ENCODE data around the gene PGLYRP1. TPM values are rescaled to one million over a fixed set of nuclear protein-coding genes. Genes with fewer than 3 reads are reported as not detected.

The PGLYRP1 gene
- total RNA-seq, 1 experiment from 2014 or later, result not detected

DNA sequence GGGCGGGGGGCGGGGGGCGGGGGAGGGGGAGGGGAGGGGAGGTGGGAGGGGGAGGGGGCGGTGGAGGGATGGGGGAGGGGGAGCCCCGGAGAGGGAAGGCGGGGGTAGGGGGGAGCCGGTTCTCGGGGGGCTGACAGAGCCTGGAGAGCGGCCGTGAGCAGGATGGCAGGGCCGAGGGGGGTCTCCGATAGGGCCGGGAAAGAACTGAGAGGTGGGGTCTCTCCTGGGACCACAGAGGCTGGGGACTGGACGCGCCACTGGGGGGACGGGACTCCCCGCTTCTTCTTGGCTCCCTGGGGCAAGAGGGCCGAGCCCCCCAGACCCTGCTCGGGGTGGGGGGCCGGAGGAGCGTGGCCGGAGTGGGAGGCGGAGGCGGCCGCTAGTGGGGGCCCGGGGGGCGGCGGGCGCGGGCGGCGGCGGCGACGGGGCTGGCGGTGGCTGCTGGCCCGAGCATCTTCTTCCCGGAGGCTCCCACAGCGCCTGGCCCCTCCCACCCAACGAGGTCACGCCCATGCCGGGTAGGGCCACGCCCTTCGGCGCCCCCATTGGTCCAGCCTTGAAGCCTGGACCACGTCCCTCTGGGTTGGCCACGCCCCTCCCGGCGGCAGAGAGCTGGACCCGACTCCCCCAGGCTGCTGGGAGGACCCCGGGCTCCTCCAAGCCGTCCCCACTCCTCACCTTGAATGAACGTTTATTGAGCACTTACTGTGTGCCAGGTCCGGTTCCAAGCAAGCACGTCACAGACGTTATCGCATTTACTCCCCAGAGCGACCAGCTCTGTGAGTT, 49.1 kb downstream of the PGLYRP1 start, which contains the start of gene NOVA2:
Gene NOVA2, minus strand, starts transcription at position 313 of the 786 bp plus-strand sequence. CDS start 514 bp downstream, outside the sequence.
- TF ChIP-seq, protein P1, sequence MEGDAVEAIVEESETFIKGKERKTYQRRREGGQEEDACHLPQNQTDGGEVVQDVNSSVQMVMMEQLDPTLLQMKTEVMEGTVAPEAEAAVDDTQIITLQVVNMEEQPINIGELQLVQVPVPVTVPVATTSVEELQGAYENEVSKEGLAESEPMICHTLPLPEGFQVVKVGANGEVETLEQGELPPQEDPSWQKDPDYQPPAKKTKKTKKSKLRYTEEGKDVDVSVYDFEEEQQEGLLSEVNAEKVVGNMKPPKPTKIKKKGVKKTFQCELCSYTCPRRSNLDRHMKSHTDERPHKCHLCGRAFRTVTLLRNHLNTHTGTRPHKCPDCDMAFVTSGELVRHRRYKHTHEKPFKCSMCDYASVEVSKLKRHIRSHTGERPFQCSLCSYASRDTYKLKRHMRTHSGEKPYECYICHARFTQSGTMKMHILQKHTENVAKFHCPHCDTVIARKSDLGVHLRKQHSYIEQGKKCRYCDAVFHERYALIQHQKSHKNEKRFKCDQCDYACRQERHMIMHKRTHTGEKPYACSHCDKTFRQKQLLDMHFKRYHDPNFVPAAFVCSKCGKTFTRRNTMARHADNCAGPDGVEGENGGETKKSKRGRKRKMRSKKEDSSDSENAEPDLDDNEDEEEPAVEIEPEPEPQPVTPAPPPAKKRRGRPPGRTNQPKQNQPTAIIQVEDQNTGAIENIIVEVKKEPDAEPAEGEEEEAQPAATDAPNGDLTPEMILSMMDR (conservative IDR thresholded peaks at IDR 0.05), result no peak
- no peak for TF ChIP-seq EZH2 (IDR thresholded peaks at IDR 0.05; ENCODE audit: low read depth)
- Histone ChIP-seq H3K9me2 (ENCODE audit: insufficient read depth) (no peaks in the 10 kb centered on the region), H3K36me3 (ENCODE audit: low read depth) (no peaks in the 10 kb centered on the region), H3K27me3 (ENCODE audit: insufficient read depth, low read depth) (peaks cover 88% of the 10 kb centered on the region), H3K4me1 (replicated peaks; ENCODE audit: insufficient read depth) (no peaks in the 10 kb centered on the region), H3K9me3 (ENCODE audit: insufficient read depth, low read depth) (no peaks in the 10 kb centered on the region), H3F3A (ENCODE audit: insufficient read depth, low read depth) (peaks cover 21% of the 10 kb centered on the region), H3K27ac (no peak within 1 kb of the TSS), H3K79me2 (ENCODE audit: low read depth) (no peaks in the 10 kb centered on the region), H2AFZ (no peak within 1 kb of the TSS), H4K20me1 (ENCODE audit: insufficient read depth) (no peaks in the 10 kb centered on the region), H3K4me2 (peak within 1 kb of the TSS; percentile 44; the same call in 1 of the 2 replicates), H3K4me3 (no peak within 1 kb of the TSS; the same call in 1 of the 2 replicates)
- peak; percentile 39 to 56 for DNase-seq
- intact Hi-C loops (cut with micrococcal nuclease; ENCODE audit: unreplicated experiment), result no loop called here
- no TSS peak for BruUV-seq (replicated peaks)
- CTCF ChIA-PET, result no interaction called here
- POLR2A ChIA-PET (ENCODE audit: unreplicated experiment), result interaction anchor here (0.6 kb wide), 1 partner anchor 155 kb away, joined by 6 read pairs; no protein-coding TSS in a partner anchor

DNA sequence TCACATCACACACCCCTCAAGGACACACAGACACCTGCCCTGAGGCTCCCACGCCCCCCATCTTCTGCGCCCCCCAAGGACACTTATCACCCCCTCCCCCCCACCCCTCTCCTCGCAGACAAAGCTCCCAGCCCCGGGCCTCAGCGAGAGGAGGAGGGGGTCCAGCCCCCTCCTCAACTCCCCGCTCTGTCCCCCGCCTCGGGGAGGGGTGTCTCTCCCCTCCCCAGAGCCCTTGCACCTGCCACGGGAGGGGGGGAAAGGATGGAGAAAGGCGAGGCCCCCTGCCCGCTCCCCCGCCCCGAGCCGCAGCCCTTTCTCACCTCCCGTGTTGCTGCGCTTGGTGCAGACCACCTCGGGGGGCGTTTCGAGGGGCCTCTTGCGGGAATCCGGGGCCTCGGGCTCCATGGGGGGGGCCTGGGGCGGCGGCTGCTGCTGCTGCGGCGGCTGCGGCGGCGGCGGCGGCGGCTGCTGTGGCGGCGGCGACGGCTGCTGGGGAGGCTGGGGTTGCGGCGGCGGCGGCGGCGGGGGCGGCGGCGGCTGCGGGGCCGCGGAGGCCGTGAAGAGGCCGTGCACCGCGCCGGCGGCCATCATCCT, 49.8 kb downstream of the PGLYRP1 start:
- Histone ChIP-seq H3K4me3 (no peak overlapping the region), H2AFZ (no peak overlapping the region), H3K4me1 (replicated peaks; ENCODE audit: insufficient read depth) (no peaks in the 10 kb centered on the region), H3K79me2 (ENCODE audit: low read depth) (no peaks in the 10 kb centered on the region), H3F3A (ENCODE audit: insufficient read depth, low read depth) (peaks cover 21% of the 10 kb centered on the region), H3K9me3 (ENCODE audit: insufficient read depth, low read depth) (no peaks in the 10 kb centered on the region), H3K4me2 (no peak overlapping the region), H3K9me2 (ENCODE audit: insufficient read depth) (no peaks in the 10 kb centered on the region), H3K27ac (no peak overlapping the region), H4K20me1 (ENCODE audit: insufficient read depth) (no peaks in the 10 kb centered on the region), H3K36me3 (ENCODE audit: low read depth) (no peaks in the 10 kb centered on the region), H3K27me3 (ENCODE audit: insufficient read depth, low read depth) (peaks cover 88% of the 10 kb centered on the region)
- DNase-seq, result no peak
- CTCF ChIA-PET, result no interaction called here
- intact Hi-C loops (cut with micrococcal nuclease; ENCODE audit: unreplicated experiment), result no loop called here
- POLR2A ChIA-PET (ENCODE audit: unreplicated experiment), result no interaction called here
- no TSS peak for BruUV-seq (replicated peaks)
- TF ChIP-seq, protein P1 (conservative IDR thresholded peaks at IDR 0.05), result no peak
- no peak for TF ChIP-seq EZH2 (IDR thresholded peaks at IDR 0.05; ENCODE audit: low read depth)

DNA sequence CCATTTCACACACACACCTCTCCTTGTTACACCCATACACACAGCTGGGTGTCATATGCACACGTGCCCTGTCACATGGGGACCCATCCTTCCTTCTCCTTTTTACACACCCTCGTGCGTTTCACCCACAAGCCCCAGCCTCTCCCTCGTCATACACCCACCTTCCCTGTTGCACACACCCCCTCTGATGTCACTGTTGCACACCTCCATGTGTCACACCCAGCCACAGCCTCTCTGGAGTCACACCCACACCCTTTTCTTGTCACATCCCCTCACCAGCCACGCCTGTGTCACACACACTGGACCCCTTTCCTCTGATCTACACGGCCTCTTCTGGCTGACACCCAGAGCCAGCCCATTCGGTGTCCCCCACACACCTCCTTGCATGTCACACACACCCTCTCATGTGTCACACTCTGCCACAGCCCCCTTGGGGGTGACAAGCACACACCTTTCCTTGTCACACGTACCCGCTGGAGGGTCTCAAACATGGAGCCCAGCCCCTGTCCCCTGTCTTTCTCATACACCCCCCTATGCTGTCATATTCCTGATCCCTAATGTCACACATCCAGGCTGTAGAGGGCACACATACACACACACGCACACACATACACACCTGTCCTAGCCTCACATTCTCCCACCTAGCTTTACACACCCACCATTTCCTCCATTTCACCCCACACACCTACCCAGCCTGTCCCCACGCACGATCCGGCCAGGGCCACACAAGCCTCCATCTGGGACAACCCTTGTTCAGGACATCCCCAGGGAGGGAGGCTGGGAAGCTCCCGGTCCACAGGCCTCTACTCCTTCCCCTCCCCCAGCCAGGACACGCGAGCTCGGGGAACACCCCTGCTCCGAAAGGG, 50.5 kb downstream of the PGLYRP1 start:
- no TSS peak for BruUV-seq (replicated peaks)
- H3K27me3 ChIP-seq (ENCODE audit: insufficient read depth, low read depth), result peaks cover 89% of the 10 kb centered on the region
- H3K9me2 ChIP-seq (ENCODE audit: insufficient read depth), result no peaks in the 10 kb centered on the region
- peaks cover 17% of the 10 kb centered on the region for H3F3A ChIP-seq (ENCODE audit: insufficient read depth, low read depth)
- H3K4me1 ChIP-seq (replicated peaks; ENCODE audit: insufficient read depth), result no peaks in the 10 kb centered on the region
- no peak overlapping the region for H3K4me2 ChIP-seq
- no peak overlapping the region for H2AFZ ChIP-seq
- H4K20me1 ChIP-seq (ENCODE audit: insufficient read depth), result no peaks in the 10 kb centered on the region
- no peaks in the 10 kb centered on the region for H3K79me2 ChIP-seq (ENCODE audit: low read depth)
- H3K4me3 ChIP-seq, result no peak overlapping the region
- no peaks in the 10 kb centered on the region for H3K36me3 ChIP-seq (ENCODE audit: low read depth)
- no peak overlapping the region for H3K27ac ChIP-seq
- H3K9me3 ChIP-seq (ENCODE audit: insufficient read depth, low read depth), result no peaks in the 10 kb centered on the region
- intact Hi-C loops (cut with micrococcal nuclease; ENCODE audit: unreplicated experiment), result no loop called here
- no peak for DNase-seq
- CTCF ChIA-PET, result no interaction called here
- no peak for TF ChIP-seq EZH2 (IDR thresholded peaks at IDR 0.05; ENCODE audit: low read depth)
- TF ChIP-seq, protein P1 (conservative IDR thresholded peaks at IDR 0.05), result no peak
- POLR2A ChIA-PET (ENCODE audit: unreplicated experiment), result no interaction called here
